Fibroblast of skin of abdomen (primary cell): ENCODE results near the gene SHISAL2A.
"Not testable (repeated sequence)": the region's sequence is repeated elsewhere in the genome, so short reads cannot be mapped to it uniquely, and the experiment has no call there.

Source experiments
- DNase-seq: peaks from one replicate; pipeline ENCODE4 v3.0.0-alpha.2; 2013

SHISAL2A gene

DNA sequence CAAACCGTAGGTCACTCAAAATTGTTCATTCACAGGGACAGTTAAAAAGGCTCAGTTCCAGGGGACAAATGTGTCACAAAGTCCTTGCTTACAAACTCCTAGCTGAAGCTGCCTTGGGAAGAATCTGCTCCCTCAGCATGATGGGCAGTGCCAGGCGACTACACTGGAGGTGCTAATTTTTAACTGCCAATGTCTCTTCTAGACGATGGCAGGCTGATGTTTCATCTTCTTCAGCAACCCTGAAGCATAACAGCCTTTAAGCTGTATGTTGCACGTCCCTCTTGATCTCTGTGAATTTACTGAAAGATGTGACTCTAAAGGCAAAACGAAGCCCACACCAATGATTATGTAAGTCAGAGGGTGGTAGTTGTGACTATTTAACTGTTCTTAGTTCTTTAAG lies 53.9 kb downstream of the SHISAL2A start:
- no peak for DNase-seq

DNA sequence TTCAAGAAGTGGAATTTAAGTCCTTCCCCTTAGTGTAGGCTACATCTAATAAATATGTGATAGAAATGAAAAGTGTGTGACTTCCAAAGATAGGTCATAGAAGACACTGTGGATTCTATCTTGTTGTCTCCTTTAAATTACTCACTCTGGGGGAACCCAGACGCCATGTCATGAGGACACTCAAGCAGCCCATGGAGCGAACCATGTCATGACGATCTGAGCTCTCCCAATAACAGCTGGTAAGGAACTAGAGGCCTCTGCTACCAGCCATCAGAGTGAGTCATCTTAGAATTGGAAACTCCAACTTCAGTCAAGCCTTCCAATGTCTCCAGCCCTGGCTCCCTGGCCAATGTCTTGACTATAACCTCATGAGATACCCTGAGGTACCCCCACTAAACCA lies 58.9 kb downstream of the SHISAL2A start:
- no peak for DNase-seq

DNA sequence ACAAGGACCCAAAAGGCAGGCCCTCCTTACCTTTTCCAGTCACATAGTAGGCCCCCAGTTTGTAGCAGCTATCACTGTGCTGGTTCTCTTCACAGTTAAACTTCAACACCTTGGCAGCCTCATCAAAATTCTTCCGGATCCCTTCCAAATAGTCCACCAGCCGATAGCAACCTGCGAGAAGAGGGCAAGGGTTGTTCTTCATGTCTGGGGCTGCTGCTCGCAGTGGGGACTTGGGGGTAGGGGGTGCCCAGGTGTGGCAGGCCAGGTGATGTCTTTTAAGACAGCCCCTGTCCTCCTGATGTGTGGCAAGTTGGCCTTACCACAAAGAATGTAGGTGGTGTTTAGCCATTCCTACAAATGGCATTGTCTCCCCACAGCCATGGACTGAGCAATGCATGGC lies 59.7 kb downstream of the SHISAL2A start:
- no peak for DNase-seq

GRCh38 chr1:52693351-52693750 lies 60.4 kb downstream of the SHISAL2A start:
- DNase-seq, result not testable (repeated sequence)

GRCh38 chr1:52693843-52694242 lies 60.9 kb downstream of the SHISAL2A start:
- DNase-seq, result no peak

DNA sequence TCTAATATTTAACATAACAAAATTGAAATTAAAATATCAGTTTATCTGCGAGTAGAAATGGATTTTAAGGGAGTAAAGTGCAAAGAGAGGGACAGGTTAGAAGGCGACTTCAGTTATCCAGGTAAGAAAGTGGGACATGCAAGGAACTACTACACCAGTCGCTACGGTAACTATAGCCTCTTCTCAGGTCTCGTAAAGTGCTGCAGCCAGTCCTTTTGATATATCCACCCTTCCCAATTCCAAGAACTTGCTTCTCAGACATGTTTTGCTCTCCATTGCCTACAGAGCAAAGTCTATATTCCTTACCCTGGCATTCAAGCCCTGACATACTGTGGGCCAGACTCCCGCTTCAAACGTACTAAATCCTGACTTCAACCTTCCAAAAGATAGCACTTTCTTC lies 62.7 kb downstream of the SHISAL2A start:
- DNase-seq, result no peak

- DNase-seq, result peak; percentile 84
Measured at GRCh38 chr1:52697795-52698674, 65.1 kb downstream of the SHISAL2A start, which contains the start of gene COA7. Gene COA7, minus strand, starts transcription at chr1:52698347. Its CDS starts 21 bp downstream, at chr1:52698326.

GRCh38 chr1:52702886-52703787 lies 70.2 kb downstream of the SHISAL2A start:
- DNase-seq, result peak; percentile 81

GRCh38 chr1:52706136-52706670 lies 73.2 kb downstream of the SHISAL2A start:
- DNase-seq, result no peak
